GM18526 (cell line): ENCODE data around the gene RGS6.

Experiments used
- POLR2A ChIP-seq: IDR thresholded peaks from 3 replicates; pipeline ENCODE4 v1.6.1; 2011; ENCODE audit not compliant: insufficient read length; ENCODE audit errors: extremely low read depth

Gene RGS6

DNA sequence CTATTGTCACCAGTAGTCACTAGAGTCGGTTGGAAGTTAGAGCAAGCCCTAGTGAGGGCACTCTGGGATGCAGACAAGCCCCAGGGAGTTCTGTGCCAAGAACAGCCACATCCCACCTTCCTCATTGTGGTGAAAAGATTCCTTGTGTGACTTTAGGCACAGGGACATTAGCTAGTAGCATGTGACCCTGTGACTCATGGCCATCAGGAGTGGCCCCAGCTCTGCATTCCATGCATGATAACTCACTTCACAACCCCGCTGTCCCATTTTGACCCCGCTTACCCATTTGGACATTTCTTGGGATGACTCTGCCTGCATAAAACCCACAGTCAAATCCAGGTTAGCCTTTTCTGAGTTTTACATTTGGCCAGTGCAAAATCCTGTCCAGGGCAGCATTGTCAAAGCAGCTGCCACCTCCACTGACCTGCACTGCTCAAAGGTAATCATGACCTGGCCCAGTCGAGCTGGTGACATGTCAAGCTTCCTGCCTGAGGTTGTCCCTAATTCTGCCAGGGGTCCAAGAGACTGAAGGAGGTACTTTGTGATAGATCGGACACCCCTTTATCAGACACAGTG is 531.1 kb downstream of the RGS6 start:
- TF ChIP-seq POLR2A = no peak

DNA sequence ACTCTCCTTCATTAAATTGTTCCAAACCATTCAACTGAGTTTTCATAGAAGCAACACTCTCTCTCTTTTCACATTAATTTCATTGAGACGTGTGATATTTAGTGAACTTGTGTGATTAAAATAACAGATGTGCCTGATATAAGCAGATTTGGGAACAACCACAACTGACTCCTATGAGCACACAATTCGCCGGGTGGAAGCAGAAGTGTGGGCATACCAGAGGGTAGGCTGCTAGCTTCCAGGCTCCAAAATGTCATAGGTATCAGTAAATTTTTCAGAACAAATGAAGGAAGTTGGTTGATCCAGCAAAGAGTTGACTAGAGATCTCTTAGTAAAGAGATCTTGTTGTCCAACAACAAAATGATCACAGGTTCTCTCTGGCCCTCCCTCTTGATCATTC is 532.0 kb downstream of the RGS6 start:
- TF ChIP-seq POLR2A = no peak

DNA sequence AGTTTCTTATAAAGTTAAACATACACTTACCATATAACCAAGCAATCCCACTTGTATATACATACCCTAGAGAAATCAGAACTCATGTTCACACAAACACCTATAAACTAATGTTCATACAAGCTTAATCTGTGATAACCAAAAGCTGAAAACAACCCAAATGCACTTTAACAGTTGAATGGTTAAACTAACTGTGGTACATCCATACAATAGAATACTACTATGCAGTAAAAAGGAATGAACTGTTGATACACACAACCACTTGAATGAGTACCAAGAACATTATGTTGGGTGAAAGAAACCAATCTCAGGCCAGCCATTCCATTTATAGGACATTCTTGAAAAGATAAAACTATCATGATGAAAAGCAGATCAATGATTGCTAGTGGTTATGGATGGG is 534.1 kb downstream of the RGS6 start:
- no peak for TF ChIP-seq POLR2A

DNA sequence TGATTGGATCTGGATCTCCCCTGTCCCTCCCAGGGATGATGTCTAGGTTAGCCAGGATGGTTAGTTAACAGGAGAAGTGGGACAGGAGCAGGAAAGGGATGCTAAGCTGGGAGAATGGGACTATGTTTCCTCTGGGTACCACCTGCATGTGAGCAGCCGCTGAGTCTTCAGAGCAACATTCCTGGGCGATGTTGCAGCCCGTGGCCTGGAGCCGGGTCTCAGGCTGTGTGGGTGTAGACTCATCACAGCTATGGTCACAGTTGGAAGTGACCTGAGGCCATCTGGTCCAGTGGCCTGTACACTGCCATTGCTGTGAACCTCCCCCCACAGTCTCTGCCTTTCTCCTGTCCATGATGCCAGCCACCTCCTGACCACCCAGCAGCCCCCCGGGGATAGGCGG is 539.1 kb downstream of the RGS6 start:
- TF ChIP-seq POLR2A = no peak

DNA sequence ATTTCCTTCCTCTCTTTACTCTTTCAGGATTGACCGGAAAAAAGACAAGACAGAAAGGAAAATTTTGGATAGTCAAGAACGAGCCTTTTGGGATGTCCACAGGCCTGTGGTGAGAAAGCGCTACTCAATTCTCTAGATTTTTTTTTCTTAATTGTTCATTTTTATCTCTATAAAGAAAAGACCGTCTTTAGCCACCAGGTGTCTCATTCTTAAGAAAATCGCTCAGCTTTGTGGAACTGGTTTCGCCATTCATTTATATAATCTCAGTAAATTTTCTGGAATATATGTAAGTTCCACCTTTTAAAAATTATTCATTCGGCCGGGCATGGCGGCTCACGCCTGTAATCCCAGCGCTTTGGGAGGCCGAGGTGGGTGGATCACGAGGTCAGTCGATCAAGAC is 540.6 kb downstream of the RGS6 start:
- TF ChIP-seq POLR2A = no peak

DNA sequence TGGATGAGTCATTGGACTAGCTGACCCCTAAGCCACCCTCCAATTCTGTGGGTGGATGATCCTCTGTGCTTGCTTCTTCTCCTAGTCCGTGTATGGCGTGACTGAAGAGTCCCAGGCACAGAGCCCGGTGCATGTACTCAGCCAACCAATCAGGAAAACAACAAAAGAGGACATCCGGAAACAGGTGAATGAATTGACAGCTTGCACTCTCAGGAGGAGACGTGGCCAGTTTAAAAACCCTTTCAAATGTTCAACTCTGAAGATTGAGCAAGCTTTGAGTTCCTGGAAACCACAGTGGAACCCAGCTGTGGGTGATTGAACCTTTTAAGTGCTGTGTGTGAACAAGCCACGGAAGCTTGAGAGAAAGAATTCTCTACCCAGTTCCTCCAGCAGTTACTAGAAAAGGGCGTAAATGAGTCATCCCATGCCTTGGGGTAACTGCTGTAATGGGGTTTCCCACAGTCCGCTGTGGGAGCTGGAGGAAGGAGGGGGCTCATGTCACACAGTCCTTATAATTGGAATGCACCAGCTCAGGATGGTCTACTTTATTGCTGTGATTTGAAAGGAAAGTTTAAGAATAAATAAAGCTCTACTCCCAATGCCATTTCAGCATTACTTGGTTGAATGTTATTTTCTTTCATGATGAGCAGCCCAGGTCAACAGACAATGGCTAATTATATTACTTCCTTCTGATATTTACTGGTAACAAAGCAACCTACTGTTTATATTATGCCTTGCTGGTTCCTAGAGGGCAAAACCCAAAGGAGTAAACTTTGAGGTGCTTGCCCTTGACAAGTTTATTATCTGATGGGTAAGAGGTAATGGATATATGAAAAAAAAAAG is 544.6 kb downstream of the RGS6 start:
- TF ChIP-seq POLR2A = no peak

DNA sequence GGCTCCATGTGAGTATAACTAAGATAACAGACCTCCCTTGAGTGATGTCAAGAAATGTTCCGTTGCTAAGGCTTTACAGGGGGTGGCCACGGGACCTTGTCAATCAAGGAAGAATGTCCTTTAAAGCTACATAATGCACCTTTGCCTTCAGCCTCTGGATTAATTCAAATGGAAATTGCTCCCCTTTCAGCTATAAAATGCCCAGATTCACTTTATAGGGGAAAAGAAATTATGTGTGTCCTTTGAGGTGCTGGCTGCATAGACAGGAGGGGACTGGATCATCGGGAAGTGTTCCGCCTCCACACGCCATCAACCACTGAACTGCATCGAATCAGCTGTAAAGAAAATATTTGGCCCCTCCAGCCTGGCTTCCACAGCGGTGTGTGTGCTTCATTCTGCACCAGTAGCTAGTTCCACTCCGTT is 546.3 kb downstream of the RGS6 start:
- TF ChIP-seq POLR2A = no peak

DNA sequence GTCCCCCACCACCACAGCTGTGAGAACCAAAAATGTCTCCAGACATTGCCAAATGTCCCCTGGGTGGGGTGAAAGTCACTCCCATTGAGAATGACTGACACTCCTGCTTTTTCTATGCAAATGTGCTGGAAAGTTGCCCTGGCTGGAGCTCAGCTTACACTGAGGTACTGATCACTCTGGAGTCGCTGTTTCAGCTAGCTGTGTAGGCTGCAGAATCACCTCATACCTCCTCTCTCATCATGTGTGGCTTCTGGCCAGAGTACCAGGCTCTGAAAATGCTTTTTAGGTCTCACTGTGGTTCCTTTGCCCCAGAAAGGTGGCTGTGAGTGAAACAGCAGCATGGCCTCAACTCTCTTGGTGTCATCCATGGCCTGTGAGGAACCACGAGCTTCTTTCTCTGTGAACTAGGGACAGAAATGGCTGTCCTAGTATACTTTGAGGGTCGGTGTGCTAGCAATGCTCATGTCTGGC is 547.3 kb downstream of the RGS6 start:
- TF ChIP-seq POLR2A = no peak

DNA sequence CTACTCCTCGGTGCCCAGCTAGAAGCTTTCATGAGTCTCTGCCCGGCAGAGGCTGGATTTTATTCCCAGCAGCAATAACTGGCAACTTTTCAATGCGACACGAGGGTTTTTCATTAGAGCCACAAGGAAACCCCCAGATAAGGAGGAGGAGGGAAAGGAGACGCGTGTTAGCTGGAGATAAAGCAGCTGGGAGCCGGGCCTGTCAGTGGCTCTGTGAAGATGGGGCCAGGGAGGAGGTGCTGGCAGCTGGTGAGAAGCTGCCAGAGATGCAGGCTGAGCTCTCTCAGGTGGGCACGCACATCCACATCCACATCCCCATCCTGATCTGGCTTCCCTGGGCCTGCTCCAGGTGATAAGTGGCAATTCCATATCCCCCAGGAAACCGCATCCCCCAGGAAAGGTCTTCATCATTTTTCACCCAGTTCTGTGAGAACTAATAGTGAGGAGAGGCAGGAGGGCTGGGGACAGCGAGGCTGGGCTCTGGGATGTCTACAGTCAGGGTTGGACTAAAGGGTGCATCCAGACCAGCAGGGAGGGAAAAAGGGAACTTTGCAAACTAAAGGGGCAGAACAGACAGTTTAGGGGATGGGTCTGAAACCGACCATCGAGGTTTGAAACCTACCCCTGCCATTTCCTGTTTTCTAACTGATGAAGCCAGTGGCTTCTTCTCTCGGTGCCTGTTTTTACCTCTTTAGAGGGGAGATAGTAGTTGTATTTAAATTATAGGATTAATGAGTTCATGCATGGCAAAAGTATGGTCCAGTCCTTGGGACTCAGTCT is 548.4 kb downstream of the RGS6 start:
- TF ChIP-seq POLR2A = no peak

DNA sequence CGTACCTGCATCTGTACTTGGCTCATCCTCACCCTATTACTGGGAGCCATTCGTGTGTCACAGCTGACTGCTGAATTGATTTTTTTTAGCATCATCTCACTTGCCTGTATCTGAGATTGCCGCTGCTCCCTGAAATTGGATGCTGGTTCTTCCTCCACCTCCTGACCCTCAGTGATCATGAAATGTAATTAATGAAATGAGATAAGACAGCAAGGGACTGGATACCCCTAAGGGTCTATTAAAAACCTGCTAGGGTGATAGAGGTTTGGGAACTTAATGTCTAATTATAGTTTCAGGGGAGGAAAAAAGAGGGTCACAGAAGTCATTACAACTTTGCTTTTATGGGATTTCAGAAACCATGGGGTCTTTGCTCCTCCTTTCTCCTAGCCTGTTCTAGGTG is 551.1 kb downstream of the RGS6 start:
- TF ChIP-seq POLR2A = no peak

DNA sequence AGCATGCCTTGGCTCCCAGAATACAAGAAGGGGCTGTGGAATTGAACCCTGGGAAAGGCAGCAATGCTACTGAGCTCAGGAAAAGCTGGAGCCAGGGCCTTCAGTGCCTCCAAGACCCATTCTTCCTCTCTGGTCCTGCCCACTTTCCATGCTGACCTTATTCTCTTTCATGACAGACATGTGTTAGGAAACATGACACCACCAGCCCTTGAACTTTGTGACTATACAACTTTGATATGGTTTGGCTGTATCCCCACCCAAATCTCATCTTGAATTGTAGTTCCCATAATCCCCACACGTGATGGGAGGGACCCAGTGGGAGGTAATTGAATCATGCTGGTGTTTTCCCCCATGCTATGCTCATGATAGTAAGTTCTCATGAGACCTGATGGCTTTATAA is 553.5 kb downstream of the RGS6 start:
- TF ChIP-seq POLR2A = no peak

DNA sequence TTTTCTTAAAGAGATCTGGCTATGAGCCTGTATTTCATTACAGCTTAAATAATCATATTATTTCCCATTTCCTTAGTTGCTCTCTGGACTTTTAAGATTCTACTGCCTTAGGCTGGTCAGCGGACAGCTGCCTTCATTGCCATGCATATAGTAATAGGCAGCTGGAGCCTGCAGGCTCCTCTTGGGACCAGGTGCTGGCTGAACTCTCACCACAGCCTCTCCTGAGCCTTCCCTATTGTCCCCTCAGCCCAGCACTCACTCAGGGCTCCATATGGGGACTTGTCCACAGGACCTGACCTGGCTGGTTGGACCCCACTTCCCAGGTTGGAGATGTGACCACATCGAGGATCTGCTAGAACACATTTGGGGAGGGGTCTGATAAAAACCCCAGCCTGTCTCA is 556.3 kb downstream of the RGS6 start:
- TF ChIP-seq POLR2A = no peak

DNA sequence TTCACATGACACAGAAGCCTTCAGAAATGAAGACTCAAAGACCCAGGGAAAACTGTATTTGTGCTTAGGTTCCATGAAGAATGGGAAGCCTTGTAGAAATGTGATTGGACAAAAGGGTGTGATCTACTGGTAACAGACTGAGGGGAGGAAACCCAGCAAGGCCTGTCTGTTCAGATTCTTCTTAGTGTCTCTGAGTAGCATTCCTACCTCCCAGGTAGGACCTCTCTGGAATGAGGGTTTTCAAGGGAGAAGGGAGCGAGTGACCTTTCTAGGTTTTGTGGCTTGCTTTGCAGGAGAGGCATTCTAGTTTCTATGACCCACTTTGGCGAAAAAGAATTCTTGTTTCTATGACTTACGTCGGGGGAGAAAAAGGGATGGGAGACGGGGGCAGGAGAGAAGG is 560.0 kb downstream of the RGS6 start:
- TF ChIP-seq POLR2A = no peak

DNA sequence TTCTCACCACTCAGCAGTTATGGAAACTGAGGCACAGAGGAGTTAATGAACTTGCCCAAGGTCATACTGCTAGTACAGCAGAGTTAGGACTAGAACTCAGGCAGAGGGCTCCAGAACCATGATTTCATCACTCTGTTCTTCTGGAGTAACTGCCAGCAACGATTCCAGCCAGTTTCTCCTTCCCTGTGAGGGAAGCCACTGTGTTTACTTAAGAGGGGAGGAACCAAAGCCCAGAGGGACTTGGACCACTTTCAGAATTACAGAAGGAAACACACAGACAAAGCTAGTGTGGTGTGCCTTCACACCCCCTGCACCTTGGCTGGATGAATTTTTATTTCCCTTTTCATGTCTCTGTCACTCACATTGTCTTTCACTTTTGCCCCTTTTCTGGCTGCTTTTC is 563.4 kb downstream of the RGS6 start:
- no peak for TF ChIP-seq POLR2A

DNA sequence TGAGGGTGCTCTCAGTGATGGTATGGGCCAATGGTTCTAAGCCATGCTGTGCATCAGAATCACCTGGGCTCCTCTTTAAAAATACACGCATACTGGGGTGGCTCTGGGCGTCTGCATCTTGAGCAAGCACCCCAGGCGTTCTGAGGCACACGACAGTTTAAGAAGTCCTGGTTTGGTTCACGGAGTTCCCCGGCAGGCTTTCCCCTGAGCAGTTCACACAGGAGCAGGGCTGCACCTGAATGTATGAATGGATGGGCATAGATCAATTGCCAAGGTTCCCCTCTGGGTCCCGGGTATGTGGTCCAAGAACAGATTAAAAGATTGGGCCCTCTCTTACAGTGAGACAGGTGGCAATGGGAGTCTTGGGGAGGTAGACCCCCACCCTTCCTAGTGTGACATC is 566.4 kb downstream of the RGS6 start:
- no peak for TF ChIP-seq POLR2A

DNA sequence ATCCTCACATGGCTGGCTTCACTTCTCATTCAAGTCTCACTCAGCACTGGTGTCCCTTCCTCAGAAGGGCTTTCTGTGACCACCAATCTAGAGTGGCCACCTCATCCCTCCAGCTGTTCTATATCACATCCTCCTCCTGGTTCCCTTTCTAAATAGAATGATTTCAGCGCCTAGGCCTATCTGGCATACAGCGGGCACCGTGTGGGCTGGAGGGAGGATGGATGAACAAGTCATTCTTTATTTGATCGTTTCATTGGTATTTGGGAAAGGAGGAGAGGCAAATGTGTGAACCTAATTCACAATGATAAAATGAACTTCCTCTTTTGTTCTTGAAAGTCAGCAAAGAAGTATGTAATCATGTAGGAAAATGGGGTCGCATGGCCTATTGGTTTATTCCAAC is 567.5 kb downstream of the RGS6 start:
- no peak for TF ChIP-seq POLR2A
